Lung (tissue), 12 donors: ENCODE data around the gene PITX2. TPM values are rescaled to one million over a fixed set of nuclear protein-coding genes. Genes with fewer than 3 reads are reported as not detected.

ENCODE experiments used
- ATAC-seq: fragments of 200-7000 bp; cut with Tn5 transposase; one replicate; pipeline ENCODE4 v1.9.1; 2020; ENCODE audit warnings: moderate number of reproducible peaks; ENCODE audit not compliant: insufficient read depth, low FRiP score
- DNase-seq, 3 donors: peaks; one replicate each; pipeline ENCODE4 v3.0.0-alpha.2; 2013 to 2017
- H3K27ac ChIP-seq, 2 donors: one replicate each; pipeline ENCODE4 v1.5.1; 2013; ENCODE audit warnings: mild to moderate bottlenecking in 2 of 2, moderate library complexity in 2 of 2, control low read depth in 1 of 2, inconsistent platforms in 1 of 2, low read depth in 1 of 2, low read length in 1 of 2
- H3K27me3 ChIP-seq, 3 donors: one replicate each; pipeline ENCODE4 v1.5.1; 2013; ENCODE audit warnings: low read length in 2 of 3; ENCODE audit not compliant: control insufficient read depth in 3 of 3, insufficient read depth in 3 of 3
- H3K36me3 ChIP-seq, 4 donors: one replicate each; pipeline ENCODE4 v1.5.1; 2013; ENCODE audit warnings: low read length in 4 of 4, mild to moderate bottlenecking in 1 of 4, moderate library complexity in 1 of 4; ENCODE audit not compliant: control insufficient read depth in 4 of 4, insufficient read depth in 4 of 4
- H3K4me1 ChIP-seq, 5 donors: one replicate each; pipeline ENCODE4 v1.5.1; 2013; ENCODE audit warnings: low read length in 5 of 5, mild to moderate bottlenecking in 2 of 5, moderate library complexity in 1 of 5; ENCODE audit not compliant: control insufficient read depth in 5 of 5, insufficient read depth in 5 of 5
- H3K4me3 ChIP-seq: one replicate; pipeline ENCODE4 v1.5.1; 2013; ENCODE audit warnings: mild to moderate bottlenecking, control low read depth, moderate library complexity
- H3K9ac ChIP-seq, 2 donors: one replicate each; pipeline ENCODE4 v1.5.1; 2013; ENCODE audit warnings: low read length in 2 of 2, control low read depth in 1 of 2; ENCODE audit not compliant: insufficient read depth in 1 of 2
- H3K9me3 ChIP-seq, 4 donors: one replicate each; pipeline ENCODE4 v1.5.1; 2013; ENCODE audit warnings: low read length in 3 of 4, mild to moderate bottlenecking in 1 of 4, moderate library complexity in 1 of 4; ENCODE audit not compliant: control insufficient read depth in 4 of 4, insufficient read depth in 3 of 4
- WGBS, 2 donors: extraction: QIAGEN DNeasy Blood & Tissue Kit; methylation state at CpG; one replicate each; pipeline ENCODE4 v1.1.7; 2013; 5-methylcytosine and 5-hydroxymethylcytosine counted together
- polyA plus RNA-seq, 2 donors: library from polyadenylated mRNA; stranded (reverse); fragments of 200-250 nt; gene quantifications; one replicate each; pipeline ENCODE4 v1.2.1, GENCODE V29; 2013
- total RNA-seq, 2 donors: library from RNA; depleted of rRNA in 1 of 2; stranded (reverse); fragments of >200 nt in 1 of 2; gene quantifications; one replicate each; pipeline ENCODE4 v1.2.1, GENCODE V29; 2014 to 2021
- TF ChIP-seq, protein P1 (sequence below): IDR thresholded peaks from 2 replicates; pipeline ENCODE4 v1.5.1; 2012; ENCODE audit warnings: mild to moderate bottlenecking; ENCODE audit errors: control extremely low read depth, extremely low read depth
- donor health status: control.
- donor health status: control.
- donor health status: Bipolar disorder and iron deficiency.
- donor health status: healthy.
- donor health status: DM: yes; HTN: yes; CAD: no.

PITX2 gene
- total and polyA plus RNA-seq, 4 donors: not detected

DNA sequence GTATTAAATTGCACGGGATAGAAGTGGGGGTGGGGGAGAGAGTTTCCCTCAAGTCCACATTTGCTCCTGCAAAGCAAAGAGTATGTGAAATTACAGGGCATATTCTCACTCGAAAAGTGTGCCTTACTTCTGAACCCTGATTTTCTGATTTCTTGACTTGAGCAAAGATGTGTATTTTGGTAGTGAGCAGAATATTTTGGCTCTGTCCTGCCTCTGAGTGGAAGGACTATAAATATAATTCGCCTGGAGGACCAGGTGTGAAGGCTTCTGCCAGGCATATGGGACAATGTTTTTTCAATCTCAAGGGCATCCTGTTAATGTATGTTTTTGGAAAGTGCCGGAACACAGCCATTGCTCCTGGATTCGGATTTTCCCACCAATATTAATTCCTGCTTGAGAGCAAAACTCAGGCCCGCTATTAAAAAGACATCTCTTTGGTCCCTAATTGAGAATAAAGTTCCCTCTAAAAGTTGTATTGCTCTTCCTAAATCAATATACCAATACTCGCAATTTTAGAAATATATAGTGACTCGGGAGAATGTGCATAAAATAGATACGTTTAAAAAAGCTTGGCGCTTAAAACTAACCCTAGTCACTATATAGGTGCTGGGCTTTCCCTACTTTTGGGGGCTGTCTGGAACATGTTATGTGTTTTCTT is 15.3 kb upstream of the PITX2 start:
- WGBS, 2 donors: 11 to 12% methylated on average over 10 of the region's 10 CpGs
- H3K9ac ChIP-seq: no peak overlapping the region

DNA sequence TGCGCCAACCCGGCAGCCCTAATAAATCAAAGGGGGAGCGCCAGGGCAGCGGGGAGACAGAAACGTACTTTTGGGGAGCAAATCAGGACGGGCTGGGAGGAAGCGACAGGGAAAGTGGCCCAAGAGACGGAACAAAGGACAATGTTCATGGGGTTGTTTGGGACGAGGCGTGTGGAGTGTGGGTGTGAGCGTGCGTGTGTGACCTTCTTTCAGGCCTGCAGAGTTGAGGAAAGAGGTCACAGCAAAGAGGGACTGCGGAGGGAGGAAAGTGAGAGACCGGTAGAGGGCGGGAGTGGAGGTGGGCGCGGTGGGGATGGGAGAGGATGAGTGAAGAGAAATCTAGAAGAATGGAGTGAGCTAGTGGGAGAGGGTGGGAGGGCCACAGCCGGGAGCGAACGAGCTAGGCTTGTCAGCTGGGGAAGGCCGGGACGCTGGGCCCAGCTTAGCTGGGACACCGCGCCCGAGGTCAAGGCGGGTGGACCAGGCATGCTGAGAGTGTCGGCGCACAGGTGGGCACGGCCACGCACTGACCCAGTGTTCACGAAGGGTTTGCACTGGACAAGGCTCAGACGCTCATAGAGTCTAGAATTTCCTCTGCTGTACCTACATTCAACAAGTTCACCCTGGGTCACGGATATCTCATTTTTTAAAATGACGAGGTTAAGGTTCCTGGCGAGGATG is 14.7 kb upstream of the PITX2 start:
- DNase-seq: peak in 1 of 3 donors; percentile 18
- H3K27me3 ChIP-seq: peaks cover 6 to 98% (median 96%) of the 10 kb centered on the region in 3 donors
- WGBS, 2 donors: 6 to 9% methylated on average over 35 of the region's 35 CpGs

More for the DNA sequence above, 15.3 kb upstream of the PITX2 start:
- no peak for ATAC-seq
- H3K4me1 ChIP-seq: peaks cover 0 to 20% (median 0%) of the 10 kb centered on the region in 5 donors
- DNase-seq: no peak
- no peak overlapping the region for H3K27ac ChIP-seq
- H3K4me3 ChIP-seq: no peak overlapping the region
- H3K36me3 ChIP-seq: no peaks in the 10 kb centered on the region
- H3K9me3 ChIP-seq: peaks cover 0 to 17% (median 0%) of the 10 kb centered on the region in 4 donors
- TF ChIP-seq, protein P1, sequence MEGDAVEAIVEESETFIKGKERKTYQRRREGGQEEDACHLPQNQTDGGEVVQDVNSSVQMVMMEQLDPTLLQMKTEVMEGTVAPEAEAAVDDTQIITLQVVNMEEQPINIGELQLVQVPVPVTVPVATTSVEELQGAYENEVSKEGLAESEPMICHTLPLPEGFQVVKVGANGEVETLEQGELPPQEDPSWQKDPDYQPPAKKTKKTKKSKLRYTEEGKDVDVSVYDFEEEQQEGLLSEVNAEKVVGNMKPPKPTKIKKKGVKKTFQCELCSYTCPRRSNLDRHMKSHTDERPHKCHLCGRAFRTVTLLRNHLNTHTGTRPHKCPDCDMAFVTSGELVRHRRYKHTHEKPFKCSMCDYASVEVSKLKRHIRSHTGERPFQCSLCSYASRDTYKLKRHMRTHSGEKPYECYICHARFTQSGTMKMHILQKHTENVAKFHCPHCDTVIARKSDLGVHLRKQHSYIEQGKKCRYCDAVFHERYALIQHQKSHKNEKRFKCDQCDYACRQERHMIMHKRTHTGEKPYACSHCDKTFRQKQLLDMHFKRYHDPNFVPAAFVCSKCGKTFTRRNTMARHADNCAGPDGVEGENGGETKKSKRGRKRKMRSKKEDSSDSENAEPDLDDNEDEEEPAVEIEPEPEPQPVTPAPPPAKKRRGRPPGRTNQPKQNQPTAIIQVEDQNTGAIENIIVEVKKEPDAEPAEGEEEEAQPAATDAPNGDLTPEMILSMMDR: no peak
- peaks cover 6 to 98% (median 97%) of the 10 kb centered on the region in 3 donors for H3K27me3 ChIP-seq

GRCh38 chr4:110636680-110637407 is 14.0 kb upstream of the PITX2 start:
- Histone ChIP-seq H3K9me3 (peaks cover 0 to 24% (median 0%) of the 10 kb centered on the region in 4 donors), H3K4me1 (peaks cover 0 to 24% (median 0%) of the 10 kb centered on the region in 5 donors), H3K36me3 (no peaks in the 10 kb centered on the region), H3K27me3 (peaks cover 11 to 98% (median 89%) of the 10 kb centered on the region in 3 donors), H3K4me3 (no peak overlapping the region), H3K27ac (no peak overlapping the region), H3K9ac (no peak overlapping the region)
- WGBS, 2 donors: 3 to 4% methylated on average over 56 of the region's 56 CpGs
- TF ChIP-seq, protein P1: no peak
- DNase-seq (peak; percentile 70 to 75 (median 73)), ATAC-seq (no peak)

More for the DNA sequence above, 14.7 kb upstream of the PITX2 start:
- Histone ChIP-seq H3K4me1 (peaks cover 0 to 20% (median 0%) of the 10 kb centered on the region in 5 donors), H3K27ac (no peak overlapping the region), H3K9ac (no peak overlapping the region), H3K9me3 (peaks cover 0 to 22% (median 0%) of the 10 kb centered on the region in 4 donors), H3K4me3 (no peak overlapping the region), H3K36me3 (no peaks in the 10 kb centered on the region)
- TF ChIP-seq, protein P1: no peak
- no peak for ATAC-seq
